ENCODE data around the gene CEP250. TPM values are rescaled to one million over a fixed set of nuclear protein-coding genes. Genes with fewer than 3 reads are reported as not detected.

Gene CEP250
- total RNA-seq, 4 donors from 2014 or later: 26.1 to 121 (median 38.3) TPM

DNA sequence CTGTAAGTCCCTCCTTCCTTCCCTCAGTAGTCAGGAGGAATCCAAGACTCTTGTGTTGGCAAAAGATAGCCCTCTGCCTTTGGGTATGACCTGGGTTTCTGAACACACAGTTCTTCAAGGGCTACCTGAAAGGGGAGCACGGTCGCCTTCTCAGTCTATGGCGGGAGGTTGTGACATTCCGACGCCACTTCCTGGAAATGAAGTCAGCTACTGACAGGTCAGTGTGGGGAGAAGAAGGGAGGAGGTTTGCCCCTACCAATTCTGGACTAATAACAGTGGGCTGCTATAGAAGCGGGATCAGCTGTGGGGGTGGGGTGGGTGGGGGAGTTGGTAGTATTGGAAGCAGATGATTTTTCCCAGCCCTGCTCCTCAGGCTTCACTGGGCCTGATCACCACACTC is 11.5 kb downstream of the CEP250 start:
- TF ChIP-seq POLR2A (IDR thresholded peaks at IDR 0.05): no peak
- TF ChIP-seq, protein P1, sequence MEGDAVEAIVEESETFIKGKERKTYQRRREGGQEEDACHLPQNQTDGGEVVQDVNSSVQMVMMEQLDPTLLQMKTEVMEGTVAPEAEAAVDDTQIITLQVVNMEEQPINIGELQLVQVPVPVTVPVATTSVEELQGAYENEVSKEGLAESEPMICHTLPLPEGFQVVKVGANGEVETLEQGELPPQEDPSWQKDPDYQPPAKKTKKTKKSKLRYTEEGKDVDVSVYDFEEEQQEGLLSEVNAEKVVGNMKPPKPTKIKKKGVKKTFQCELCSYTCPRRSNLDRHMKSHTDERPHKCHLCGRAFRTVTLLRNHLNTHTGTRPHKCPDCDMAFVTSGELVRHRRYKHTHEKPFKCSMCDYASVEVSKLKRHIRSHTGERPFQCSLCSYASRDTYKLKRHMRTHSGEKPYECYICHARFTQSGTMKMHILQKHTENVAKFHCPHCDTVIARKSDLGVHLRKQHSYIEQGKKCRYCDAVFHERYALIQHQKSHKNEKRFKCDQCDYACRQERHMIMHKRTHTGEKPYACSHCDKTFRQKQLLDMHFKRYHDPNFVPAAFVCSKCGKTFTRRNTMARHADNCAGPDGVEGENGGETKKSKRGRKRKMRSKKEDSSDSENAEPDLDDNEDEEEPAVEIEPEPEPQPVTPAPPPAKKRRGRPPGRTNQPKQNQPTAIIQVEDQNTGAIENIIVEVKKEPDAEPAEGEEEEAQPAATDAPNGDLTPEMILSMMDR (IDR thresholded peaks at IDR 0.05): no peak
- no peak overlapping the region for H3K27ac ChIP-seq

GRCh38 chr20:35467339-35468224 is 12.2 kb downstream of the CEP250 start:
- Histone ChIP-seq H3K4me1 (no peaks in the 10 kb centered on the region), H3K36me3 (peaks cover 0 to 54% (median 0%) of the 10 kb centered on the region in 3 donors), H3K9me3 (no peaks in the 10 kb centered on the region), H3K27ac (peak overlapping the region in 1 of 4 donors; percentile 19), H3K27me3 (no peaks in the 10 kb centered on the region), H3K4me3 (no peak overlapping the region)
- TF ChIP-seq, protein P1 (IDR thresholded peaks at IDR 0.05): no peak
- TF ChIP-seq POLR2A (IDR thresholded peaks at IDR 0.05): no peak
- DNase-seq: no peak

More for the DNA sequence above, 11.5 kb downstream of the CEP250 start:
- Histone ChIP-seq H3K4me1 (no peaks in the 10 kb centered on the region), H3K27me3 (no peaks in the 10 kb centered on the region), H3K36me3 (peaks cover 0 to 54% (median 0%) of the 10 kb centered on the region in 3 donors), H3K4me3 (no peak overlapping the region), H3K9me3 (no peaks in the 10 kb centered on the region)
- DNase-seq: no peak

GRCh38 chr20:35468671-35469334 is 13.4 kb downstream of the CEP250 start:
- TF ChIP-seq POLR2A (IDR thresholded peaks at IDR 0.05): no peak
- TF ChIP-seq, protein P1 (IDR thresholded peaks at IDR 0.05): no peak
- no peak overlapping the region for H3K4me3 ChIP-seq
- no peaks in the 10 kb centered on the region for H3K4me1 ChIP-seq
- DNase-seq: no peak
- no peak overlapping the region for H3K27ac ChIP-seq
- no peaks in the 10 kb centered on the region for H3K9me3 ChIP-seq
- peaks cover 0 to 64% (median 0%) of the 10 kb centered on the region in 3 donors for H3K36me3 ChIP-seq
- no peaks in the 10 kb centered on the region for H3K27me3 ChIP-seq

GRCh38 chr20:35472209-35472608 is 16.8 kb downstream of the CEP250 start:
- DNase-seq: no peak
- Histone ChIP-seq H3K27ac (no peak overlapping the region), H3K27me3 (no peaks in the 10 kb centered on the region), H3K4me3 (no peak overlapping the region), H3K4me1 (no peaks in the 10 kb centered on the region), H3K36me3 (peaks cover 0 to 74% (median 0%) of the 10 kb centered on the region in 3 donors), H3K9me3 (no peaks in the 10 kb centered on the region)
- TF ChIP-seq, protein P1 (IDR thresholded peaks at IDR 0.05): no peak
- TF ChIP-seq POLR2A (IDR thresholded peaks at IDR 0.05): no peak

DNA sequence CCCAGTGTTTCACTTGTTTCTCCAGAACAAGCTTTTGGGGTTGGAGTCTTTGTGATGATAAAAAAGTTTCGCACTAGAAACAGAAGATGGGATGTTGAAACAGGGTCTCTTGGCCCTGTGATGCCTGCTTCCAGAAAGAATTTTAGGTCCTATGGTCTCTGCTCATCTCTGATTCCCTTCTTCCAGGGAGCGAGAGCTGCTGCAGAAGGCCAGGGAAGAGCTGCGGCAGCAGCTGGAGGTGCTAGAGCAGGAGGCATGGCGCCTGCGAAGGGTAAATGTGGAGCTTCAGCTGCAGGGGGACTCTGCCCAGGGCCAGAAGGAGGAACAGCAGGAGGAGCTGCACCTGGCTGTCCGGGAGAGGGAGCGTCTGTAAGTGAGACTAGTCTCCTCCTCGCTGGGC is 18.3 kb downstream of the CEP250 start:
- TF ChIP-seq, protein P1 (IDR thresholded peaks at IDR 0.05): no peak
- TF ChIP-seq POLR2A (IDR thresholded peaks at IDR 0.05): no peak
- no peaks in the 10 kb centered on the region for H3K4me1 ChIP-seq
- H3K27ac ChIP-seq: no peak overlapping the region
- H3K36me3 ChIP-seq: peaks cover 0 to 86% (median 0%) of the 10 kb centered on the region in 3 donors
- no peak overlapping the region for H3K4me3 ChIP-seq
- H3K27me3 ChIP-seq: no peaks in the 10 kb centered on the region
- no peaks in the 10 kb centered on the region for H3K9me3 ChIP-seq
- no peak for DNase-seq

Data from Peyer's patch (tissue), 4 donors.